22Rv1 (cell line): ENCODE data around the gene PLA2G4F.

Source experiments
- H3K27ac ChIP-seq: fragments of 450-650 bp; 2 replicates; pipeline ENCODE4 v1.5.1; 2017
- CTCF ChIP-seq: fragments of 450-650 bp; IDR thresholded peaks from 2 replicates; pipeline ENCODE4 v1.5.1; 2017; ENCODE audit warnings: mild to moderate bottlenecking
- ZFX ChIP-seq: fragments of 450-650 bp; IDR thresholded peaks from 2 replicates; pipeline ENCODE4 v1.6.1; 2017; ENCODE audit warnings: antibody characterized with exemption, borderline replicate concordance

Gene PLA2G4F

DNA sequence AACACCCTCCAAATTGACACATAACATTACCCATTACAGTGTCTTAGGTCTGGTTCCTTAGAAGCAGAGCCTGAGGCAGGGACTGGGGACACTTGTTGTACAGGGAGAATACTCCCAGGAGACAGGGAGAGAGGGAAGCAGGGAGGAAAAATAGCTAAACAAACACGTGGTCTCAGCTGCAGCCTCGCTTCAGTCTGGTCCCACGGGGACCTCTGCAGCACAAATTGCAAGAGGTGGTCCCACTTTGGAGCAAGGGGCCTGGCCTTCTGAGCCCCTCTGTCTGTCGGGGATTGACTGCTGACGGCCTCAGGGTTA is 37.0 kb downstream of the PLA2G4F start:
- no peak for TF ChIP-seq CTCF
- no peak for TF ChIP-seq ZFX
- H3K27ac ChIP-seq = peak overlapping the region; percentile 46

DNA sequence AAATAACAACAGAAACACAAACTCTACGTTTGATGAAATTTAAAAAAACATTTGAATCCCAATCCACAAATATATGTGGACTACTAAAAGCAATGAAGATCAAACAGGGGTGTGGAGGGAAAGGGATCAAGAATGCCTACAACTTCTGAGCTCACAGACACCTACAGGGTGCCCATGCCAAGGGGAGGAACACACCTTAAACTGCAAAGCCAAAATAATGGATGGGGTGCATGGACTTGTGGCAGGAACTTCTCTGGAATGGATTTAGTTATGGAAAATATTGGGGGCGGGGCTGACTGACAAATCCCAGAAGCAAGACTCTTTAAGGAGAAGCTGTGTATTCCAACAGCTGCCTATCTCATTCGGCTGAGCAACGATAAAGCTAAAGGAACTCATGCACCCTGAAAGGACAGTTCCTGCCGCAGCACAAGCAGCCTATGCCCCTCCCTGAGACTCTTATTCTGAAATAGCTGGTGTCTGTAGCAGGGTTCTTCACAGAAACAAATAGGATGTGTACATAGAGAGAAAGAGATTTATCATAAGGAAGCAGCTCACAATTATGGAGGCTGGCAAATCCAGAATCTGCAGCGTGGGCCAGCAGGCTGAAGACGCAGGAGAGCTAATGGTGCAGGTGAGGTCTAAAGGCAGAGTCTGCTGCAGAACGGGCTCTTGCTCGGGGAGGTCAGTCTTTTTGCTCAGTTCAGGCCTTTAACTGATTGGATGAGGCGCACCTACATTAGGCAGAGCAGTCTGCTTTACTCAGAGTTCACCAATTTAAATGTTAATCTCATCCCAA is 37.6 kb downstream of the PLA2G4F start:
- peak overlapping the region; percentile 46 for H3K27ac ChIP-seq
- TF ChIP-seq CTCF = no peak
- no peak for TF ChIP-seq ZFX

- no peak for TF ChIP-seq CTCF
- TF ChIP-seq ZFX = no peak
These were observed 44.5 kb downstream of the PLA2G4F start for GRCh38 chr15:42111924-42112323.

GRCh38 chr15:42110367-42110766 is 46.1 kb downstream of the PLA2G4F start:
- H3K27ac ChIP-seq = no peak overlapping the region
- TF ChIP-seq CTCF (no peak), ZFX (no peak)

More at GRCh38 chr15:42111924-42112323, 44.5 kb downstream of the PLA2G4F start:
- H3K27ac ChIP-seq = no peak overlapping the region

GRCh38 chr15:42108806-42109205 is 47.6 kb downstream of the PLA2G4F start:
- no peak overlapping the region for H3K27ac ChIP-seq
- no peak for TF ChIP-seq CTCF
- TF ChIP-seq ZFX = no peak

- no peak overlapping the region for H3K27ac ChIP-seq
- no peak for TF ChIP-seq CTCF
- no peak for TF ChIP-seq ZFX
These were observed 48.2 kb downstream of the PLA2G4F start for GRCh38 chr15:42108189-42108588.

- H3K27ac ChIP-seq = no peak overlapping the region
- no peak for TF ChIP-seq ZFX
- no peak for TF ChIP-seq CTCF
These were observed 49.0 kb downstream of the PLA2G4F start for GRCh38 chr15:42107473-42107872.
